GM12878 (cell line): ENCODE data around the gene BACE1-AS. TPM values are rescaled to one million over a fixed set of nuclear protein-coding genes. Genes with fewer than 3 reads are reported as not detected.

Source experiments
- ATAC-seq: fragments of 200-7000 bp; cut with Tn5 transposase; 3 replicates; pipeline ENCODE4 v1.9.1; 2020; ENCODE audit warnings: mild to moderate bottlenecking, moderate library complexity
- BruUV-seq: library from RNA; stranded (reverse); fragments of 400-500 nt; replicated peaks from 2 replicates; lab custom pipeline; 2021; lab: Mats Ljungman, UMichigan
- CTCF ChIA-PET: fragments of 300-600 bp; sonication (Branson Sonifier 250); formaldehyde crosslinking; extraction: SDS; loops from one replicate; lab custom pipeline; 2021; ENCODE audit warnings: inconsistent platforms; lab: Yijun Ruan, JAX
- POLR2A ChIA-PET: fragments of 350-600 bp; formaldehyde crosslinking; extraction: SDS; loops from one replicate; lab custom pipeline; 2021; ENCODE audit warnings: inconsistent platforms; lab: Charles Lee
- RAD21 ChIA-PET: fragments of 300-600 bp; sonication (Branson Sonifier 250); formaldehyde crosslinking; loops from one replicate; lab custom pipeline; 2023; ENCODE audit warnings: antibody characterized with exemption; ENCODE audit not compliant: unreplicated experiment; lab: Charles Lee
- SMC1A ChIA-PET: fragments of 300-600 bp; sonication (Branson Sonifier 250); formaldehyde crosslinking; loops from one replicate; lab custom pipeline; 2023; ENCODE audit not compliant: unreplicated experiment, uncharacterized antibody; lab: Charles Lee
- DNase-seq: peaks from one replicate; pipeline ENCODE4 v3.0.0-alpha.2; 2011; ENCODE audit warnings: low read depth, low spot score
- FAIRE-seq: peaks from 3 replicates; lab custom pipeline; 2011; peaks lifted over from hg19 to GRCh38; lab: Jason Lieb, UNC
- H2AFZ ChIP-seq: 2 replicates; pipeline ENCODE4 v1.6.0; 2011; ENCODE audit warnings: low read depth, low read length, control low read depth; ENCODE audit not compliant: control insufficient read depth
- H3K27ac ChIP-seq: 2 replicates; pipeline ENCODE4 v1.5.1; 2011; ENCODE audit warnings: control low read depth; ENCODE audit not compliant: control insufficient read depth, insufficient read depth
- H3K27me3 ChIP-seq, 2 experiments: replicated peaks in 1 of 2; 2 replicates each; pipeline versions ENCODE4 v1.6.0 to v1.6.1; 2011; ENCODE audit warnings: low read length in 1 of 2; ENCODE audit not compliant: control insufficient read depth in 2 of 2, insufficient read depth in 2 of 2
- H3K36me3 ChIP-seq, 2 experiments: 2 replicates each; pipeline ENCODE4 v1.5.1; 2011; ENCODE audit warnings: low read length in 1 of 2; ENCODE audit not compliant: control insufficient read depth in 2 of 2, insufficient read depth in 2 of 2
- H3K4me1 ChIP-seq: 2 replicates; pipeline ENCODE4 v1.6.1; 2011; ENCODE audit warnings: mild to moderate bottlenecking, low read length, moderate library complexity, mixed read lengths; ENCODE audit not compliant: control insufficient read depth, insufficient read depth
- H3K4me2 ChIP-seq: 2 replicates; pipeline ENCODE4 v1.6.0; 2011; ENCODE audit warnings: control low read depth; ENCODE audit not compliant: control insufficient read depth, insufficient read depth
- H3K4me3 ChIP-seq: fragments of 200-600 bp; sonication (generic); 2 replicates; pipeline ENCODE4 v1.5.1; 2016
- H3K79me2 ChIP-seq: 2 replicates; pipeline ENCODE4 v1.6.0; 2011; ENCODE audit warnings: low read length; ENCODE audit not compliant: control insufficient read depth, insufficient read depth
- H3K9ac ChIP-seq: 2 replicates; pipeline ENCODE4 v1.8.0; 2011; ENCODE audit warnings: low read length, control low read depth, mixed read lengths; ENCODE audit not compliant: control insufficient read depth, insufficient read depth
- H3K9me3 ChIP-seq: replicated peaks from 3 replicates; pipeline ENCODE4 v1.5.1; 2011; ENCODE audit warnings: mild to moderate bottlenecking, low read length; ENCODE audit not compliant: control insufficient read depth, insufficient read depth
- H4K20me1 ChIP-seq: 2 replicates; pipeline ENCODE4 v1.6.0; 2011; ENCODE audit not compliant: control insufficient read depth, insufficient read depth
- ASH2L ChIP-seq: fragments of 300-600, 200-600 bp; sonication (generic); IDR thresholded peaks from 2 replicates; pipeline ENCODE4 v1.6.1; 2017; ENCODE audit warnings: low read depth, mild to moderate bottlenecking, borderline replicate concordance
- EP300 ChIP-seq, 2 experiments: fragments of 150-350 bp in 1 of 2; IDR thresholded peaks; 2 replicates each; pipeline ENCODE4 v1.6.1; 2011 to 2012; ENCODE audit warnings: low read depth in 2 of 2, low read length in 2 of 2, borderline replicate concordance in 1 of 2, improper control_type of control experiment in 1 of 2, inconsistent platforms in 1 of 2; ENCODE audit not compliant: control insufficient read depth in 1 of 2
- ZSCAN29 ChIP-seq: fragments of 450-650 bp; IDR thresholded peaks from 2 replicates; pipeline ENCODE4 v1.6.1; 2017; ENCODE audit warnings: mild to moderate bottlenecking, moderate library complexity
- WGBS: methylation state at CpG from one replicate; pipeline ENCODE4 v1.1.6; 2016; ENCODE audit warnings: low lambda C conversion rate; ENCODE audit not compliant: insufficient replicate concordance, insufficient coverage; ENCODE audit errors: missing lambda C conversion rate; 5-methylcytosine and 5-hydroxymethylcytosine counted together
- in situ Hi-C: fragments of 300-500 bp; cut with MboI; formaldehyde crosslinking; loops from 9 replicates; pipeline ENCODE4 v1.14.3; 2018; ENCODE audit warnings: mixed read lengths
- intact Hi-C: fragments of 100-400 bp; cut with micrococcal nuclease; formaldehyde crosslinking; loops from one replicate; pipeline ENCODE4 v1.14.2; 2022; ENCODE audit not compliant: unreplicated experiment
- polyA plus RNA-seq, 11 experiments: library from polyadenylated mRNA; depleted of rRNA in 4 of 11; unstranded in 6 of 11; stranded (reverse) in 5 of 11; fragments of >200 nt; fragmentation: Nextera tagmentation in 4 of 11; fragmentation: Illumina TruSeq in 1 of 11; extraction: Ambion mirVana in 4 of 11; extraction: Trizol in 1 of 11; gene quantifications; 1 replicate in 1 of 11; 2 replicates in 10 of 11; pipeline versions ENCODE4 v1.2.1 to v1.2.3, GENCODE V29; 2011 to 2016; ENCODE audit warnings: inconsistent platforms in 2 of 11, missing spikeins in 2 of 11, low read depth in 1 of 11
- total RNA-seq, 4 experiments: library from RNA; depleted of rRNA in 3 of 4; stranded (reverse); fragments of >200 nt in 3 of 4; fragmentation: Illumina TruSeq in 1 of 4; extraction: Trizol in 1 of 4; gene quantifications; 2 replicates each; pipeline versions ENCODE4 v1.2.1 to v1.2.3, GENCODE V29; 2013 to 2021
- TF ChIP-seq, protein P1 (sequence below): fragments of 450-650 bp; formaldehyde crosslinking; IDR thresholded peaks from 2 replicates; pipeline ENCODE4 v1.5.0; 2022; ENCODE audit warnings: mild to moderate bottlenecking, missing genetic modification characterization
- TF ChIP-seq, protein P2 (sequence below): fragments of 450-650 bp; conservative IDR thresholded peaks from 2 replicates; pipeline ENCODE4 v1.6.1; 2017; ENCODE audit warnings: mild to moderate bottlenecking, moderate library complexity

The BACE1-AS gene
- total and polyA plus RNA-seq, 10 of the 15 experiments (the other 5 are each of a cell fraction or from before 2014, with no cell fraction given), result 2.0 to 6.7 (median 3.9) TPM

DNA sequence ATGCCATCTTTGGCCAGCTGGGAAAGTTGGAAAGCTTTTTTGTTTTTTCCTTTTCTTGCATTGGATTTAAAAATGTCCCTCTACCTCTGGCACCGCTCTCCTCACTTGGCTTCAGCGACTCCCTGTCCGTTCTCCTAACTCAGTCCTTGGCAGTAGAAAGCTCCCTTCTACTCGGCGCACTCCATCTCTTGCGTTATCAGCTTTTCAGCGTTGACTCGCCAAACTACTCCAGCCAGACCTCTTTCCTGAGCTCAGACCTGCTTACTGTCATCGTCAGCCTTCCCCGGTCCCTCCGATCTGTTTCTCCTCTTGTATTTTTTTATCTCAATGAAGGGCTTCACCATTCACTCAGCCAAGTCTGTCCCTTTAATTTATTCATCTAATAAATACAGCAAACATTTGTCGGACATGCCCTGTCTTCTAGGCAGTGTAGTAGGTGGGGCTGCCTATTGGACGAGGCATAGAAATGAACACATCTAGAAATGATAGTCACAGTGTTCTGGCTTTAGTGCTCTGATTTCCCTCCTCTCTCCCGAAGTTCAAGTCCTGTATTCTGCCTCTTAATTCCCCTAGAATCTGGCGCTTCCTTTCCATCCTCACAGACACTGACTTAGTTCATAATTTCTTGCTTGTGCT is 37.3 kb downstream of the BACE1-AS start:
- BruUV-seq, result no TSS peak
- Histone ChIP-seq H4K20me1 (no peaks in the 10 kb centered on the region), H3K36me3 (no peaks in the 10 kb centered on the region), H2AFZ (peak overlapping the region; percentile 26), H3K9ac (peak overlapping the region; percentile 63), H3K9me3 (no peaks in the 10 kb centered on the region), H3K4me2 (peak overlapping the region; percentile 75), H3K27me3 (no peaks in the 10 kb centered on the region), H3K4me1 (no peaks in the 10 kb centered on the region; the same call in 1 of the 2 replicates), H3K27ac (peak overlapping the region; percentile 39), H3K4me3 (peak overlapping the region; percentile 82), H3K79me2 (peaks cover 4% of the 10 kb centered on the region; the same call in 1 of the 2 replicates)
- ChIA-PET CTCF (interaction anchor here (0.5 to 2.3 kb wide), 7 partner anchors 96 to 1639 kb away, joined by 3 to 11 read pairs (median 4); partner anchors contain the start of gene PCSK7), POLR2A (interaction anchor here (0.6 to 1.8 kb wide), 6 partner anchors 9 to 149 kb away, joined by 3 to 7 read pairs (median 3); no protein-coding TSS in a partner anchor), RAD21 (interaction anchor here (1.0 to 1.8 kb wide), 4 partner anchors 25 to 148 kb away, joined by 6 to 8 read pairs (median 7); partner anchors contain the start of gene PCSK7), SMC1A (interaction anchor here (1.5 to 1.6 kb wide), 2 partner anchors 48 to 97 kb away, joined by 3 to 5 read pairs; partner anchors contain the start of gene PCSK7)
- ATAC-seq (peak; percentile 39), FAIRE-seq (peak; percentile 71), DNase-seq (no peak)
- TF ChIP-seq, protein P1, sequence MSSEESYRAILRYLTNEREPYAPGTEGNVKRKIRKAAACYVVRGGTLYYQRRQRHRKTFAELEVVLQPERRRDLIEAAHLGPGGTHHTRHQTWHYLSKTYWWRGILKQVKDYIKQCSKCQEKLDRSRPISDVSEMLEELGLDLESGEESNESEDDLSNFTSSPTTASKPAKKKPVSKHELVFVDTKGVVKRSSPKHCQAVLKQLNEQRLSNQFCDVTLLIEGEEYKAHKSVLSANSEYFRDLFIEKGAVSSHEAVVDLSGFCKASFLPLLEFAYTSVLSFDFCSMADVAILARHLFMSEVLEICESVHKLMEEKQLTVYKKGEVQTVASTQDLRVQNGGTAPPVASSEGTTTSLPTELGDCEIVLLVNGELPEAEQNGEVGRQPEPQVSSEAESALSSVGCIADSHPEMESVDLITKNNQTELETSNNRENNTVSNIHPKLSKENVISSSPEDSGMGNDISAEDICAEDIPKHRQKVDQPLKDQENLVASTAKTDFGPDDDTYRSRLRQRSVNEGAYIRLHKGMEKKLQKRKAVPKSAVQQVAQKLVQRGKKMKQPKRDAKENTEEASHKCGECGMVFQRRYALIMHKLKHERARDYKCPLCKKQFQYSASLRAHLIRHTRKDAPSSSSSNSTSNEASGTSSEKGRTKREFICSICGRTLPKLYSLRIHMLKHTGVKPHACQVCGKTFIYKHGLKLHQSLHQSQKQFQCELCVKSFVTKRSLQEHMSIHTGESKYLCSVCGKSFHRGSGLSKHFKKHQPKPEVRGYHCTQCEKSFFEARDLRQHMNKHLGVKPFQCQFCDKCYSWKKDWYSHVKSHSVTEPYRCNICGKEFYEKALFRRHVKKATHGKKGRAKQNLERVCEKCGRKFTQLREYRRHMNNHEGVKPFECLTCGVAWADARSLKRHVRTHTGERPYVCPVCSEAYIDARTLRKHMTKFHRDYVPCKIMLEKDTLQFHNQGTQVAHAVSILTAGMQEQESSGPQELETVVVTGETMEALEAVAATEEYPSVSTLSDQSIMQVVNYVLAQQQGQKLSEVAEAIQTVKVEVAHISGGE (CRISPR knock-in tag), result no peak
- TF ChIP-seq EP300 (IDR thresholded peaks at IDR 0.05; ENCODE audit: borderline replicate concordance in 1 of 2, control insufficient read depth in 1 of 2, low read depth in 2 of 2, low read length in 2 of 2) (no peak), ASH2L (no peak), ZSCAN29 (no peak)
- TF ChIP-seq, protein P2, sequence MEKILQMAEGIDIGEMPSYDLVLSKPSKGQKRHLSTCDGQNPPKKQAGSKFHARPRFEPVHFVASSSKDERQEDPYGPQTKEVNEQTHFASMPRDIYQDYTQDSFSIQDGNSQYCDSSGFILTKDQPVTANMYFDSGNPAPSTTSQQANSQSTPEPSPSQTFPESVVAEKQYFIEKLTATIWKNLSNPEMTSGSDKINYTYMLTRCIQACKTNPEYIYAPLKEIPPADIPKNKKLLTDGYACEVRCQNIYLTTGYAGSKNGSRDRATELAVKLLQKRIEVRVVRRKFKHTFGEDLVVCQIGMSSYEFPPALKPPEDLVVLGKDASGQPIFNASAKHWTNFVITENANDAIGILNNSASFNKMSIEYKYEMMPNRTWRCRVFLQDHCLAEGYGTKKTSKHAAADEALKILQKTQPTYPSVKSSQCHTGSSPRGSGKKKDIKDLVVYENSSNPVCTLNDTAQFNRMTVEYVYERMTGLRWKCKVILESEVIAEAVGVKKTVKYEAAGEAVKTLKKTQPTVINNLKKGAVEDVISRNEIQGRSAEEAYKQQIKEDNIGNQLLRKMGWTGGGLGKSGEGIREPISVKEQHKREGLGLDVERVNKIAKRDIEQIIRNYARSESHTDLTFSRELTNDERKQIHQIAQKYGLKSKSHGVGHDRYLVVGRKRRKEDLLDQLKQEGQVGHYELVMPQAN, result peak; percentile 8; the same call in 1 of the 2 replicates
- 17% methylated on average over 15 of the region's 15 CpGs for WGBS
- in situ Hi-C loops, result no loop called here
- intact Hi-C loops, result no loop called here
